ENCODE measurements around the gene RASSF5. TPM values are rescaled to one million over a fixed set of nuclear protein-coding genes. Genes with fewer than 3 reads are reported as not detected.

The RASSF5 gene
- polyA plus RNA-seq, 1 donor (not counting 4 experiments of a cell fraction or from before 2014, with no cell fraction given) = 2.4 TPM

DNA sequence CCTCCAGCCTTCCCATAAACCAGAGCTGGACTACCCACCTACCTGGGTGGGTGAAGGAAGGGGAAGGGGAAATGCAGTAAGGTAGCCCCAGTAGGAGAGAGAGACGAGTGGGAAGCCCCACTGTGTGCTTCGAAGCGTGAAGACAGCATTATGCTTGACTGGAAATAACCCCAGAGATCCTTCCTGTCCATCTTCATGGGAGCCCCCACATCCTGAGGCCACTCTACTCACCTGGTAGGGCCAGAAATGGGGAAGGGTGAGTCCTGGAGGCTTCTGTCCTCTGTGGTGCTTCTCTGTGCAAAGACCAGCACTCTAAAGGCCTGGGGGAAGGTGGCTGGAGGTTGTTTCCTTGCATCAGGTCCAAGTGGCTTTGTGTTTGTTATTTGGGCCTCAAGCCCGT, 10.0 kb upstream of the RASSF5 start:
- Histone ChIP-seq H3K79me2 (ENCODE audit: control insufficient read depth, insufficient read depth, low read length) (no peaks in the 10 kb centered on the region), H2AFZ (ENCODE audit: control insufficient read depth, low read length) (no peak overlapping the region), H3K36me3 (ENCODE audit: control insufficient read depth in 2 of 2, extremely low read depth in 1 of 2, insufficient read depth in 2 of 2, low read length in 2 of 2) (peaks cover 5 to 12% of the 10 kb centered on the region in 2 experiments), H3K4me2 (ENCODE audit: control insufficient read depth, extremely low read depth, insufficient read depth, low read depth, low read length) (no peak overlapping the region), H3K27ac (ENCODE audit: control insufficient read depth, insufficient read depth, low read length) (no peak overlapping the region), H3K4me1 (ENCODE audit: control insufficient read depth, extremely low read depth, insufficient read depth, low read length) (peaks cover 11% of the 10 kb centered on the region), H3K27me3 (ENCODE audit: control insufficient read depth, extremely low read depth, insufficient read depth, low read length) (no peaks in the 10 kb centered on the region), H3K9me3 (ENCODE audit: control insufficient read depth, low read depth, low read length) (no peaks in the 10 kb centered on the region), H3K9me1 (ENCODE audit: control insufficient read depth, extremely low read depth, insufficient read depth, low read length) (no peaks in the 10 kb centered on the region), H4K20me1 (ENCODE audit: control insufficient read depth, extremely low read depth, insufficient read depth, low read length) (no peaks in the 10 kb centered on the region), H3K9ac (ENCODE audit: control insufficient read depth, extremely low read depth, insufficient read depth, low read length) (no peak overlapping the region), H3K4me3 (ENCODE audit: control insufficient read depth in 2 of 3, extremely low read depth in 1 of 3, insufficient read depth in 2 of 3, low read depth in 1 of 3, low read length in 3 of 3) (no peak overlapping the region)
- FAIRE-seq (no peak), DNase-seq (ENCODE audit: low read depth, low spot score) (no peak)
- dilution Hi-C loops (cut with MboI; ENCODE audit: extremely low pct_ligation_motif_present, low sequenced_read_pairs) = no loop called here
- TF ChIP-seq EZH2 (IDR thresholded peaks at IDR 0.05; ENCODE audit: low read length) = no peak
- TF ChIP-seq, protein P1, sequence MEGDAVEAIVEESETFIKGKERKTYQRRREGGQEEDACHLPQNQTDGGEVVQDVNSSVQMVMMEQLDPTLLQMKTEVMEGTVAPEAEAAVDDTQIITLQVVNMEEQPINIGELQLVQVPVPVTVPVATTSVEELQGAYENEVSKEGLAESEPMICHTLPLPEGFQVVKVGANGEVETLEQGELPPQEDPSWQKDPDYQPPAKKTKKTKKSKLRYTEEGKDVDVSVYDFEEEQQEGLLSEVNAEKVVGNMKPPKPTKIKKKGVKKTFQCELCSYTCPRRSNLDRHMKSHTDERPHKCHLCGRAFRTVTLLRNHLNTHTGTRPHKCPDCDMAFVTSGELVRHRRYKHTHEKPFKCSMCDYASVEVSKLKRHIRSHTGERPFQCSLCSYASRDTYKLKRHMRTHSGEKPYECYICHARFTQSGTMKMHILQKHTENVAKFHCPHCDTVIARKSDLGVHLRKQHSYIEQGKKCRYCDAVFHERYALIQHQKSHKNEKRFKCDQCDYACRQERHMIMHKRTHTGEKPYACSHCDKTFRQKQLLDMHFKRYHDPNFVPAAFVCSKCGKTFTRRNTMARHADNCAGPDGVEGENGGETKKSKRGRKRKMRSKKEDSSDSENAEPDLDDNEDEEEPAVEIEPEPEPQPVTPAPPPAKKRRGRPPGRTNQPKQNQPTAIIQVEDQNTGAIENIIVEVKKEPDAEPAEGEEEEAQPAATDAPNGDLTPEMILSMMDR (optimal IDR thresholded peaks at IDR 0.05 in 1 of 3, IDR thresholded peaks at IDR 0.05 in 1 of 3, conservative IDR thresholded peaks at IDR 0.05 in 1 of 3; ENCODE audit: extremely low read depth in 1 of 3, insufficient read depth in 2 of 3, low read length in 3 of 3) = no peak

DNA sequence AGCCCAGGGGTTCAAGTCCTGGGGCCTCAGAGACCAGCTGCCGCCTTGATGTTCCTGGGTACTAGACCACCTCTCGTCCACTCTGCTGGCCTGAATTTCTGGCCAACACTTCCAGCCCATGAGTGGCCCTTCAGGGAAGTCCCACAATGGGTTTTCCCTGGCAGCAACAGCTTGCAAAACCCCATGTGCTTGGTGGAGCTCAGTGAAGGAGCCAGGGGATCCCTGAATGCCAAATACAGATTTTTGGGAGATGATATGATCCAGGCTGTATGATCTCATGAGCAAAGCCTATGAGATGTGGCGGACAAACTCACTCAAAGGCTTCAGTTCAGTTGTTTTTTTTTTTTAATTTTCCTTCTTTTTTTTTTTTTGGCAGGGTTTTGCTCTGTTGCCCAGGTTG, 9.6 kb upstream of the RASSF5 start:
- H3K4me1 ChIP-seq (ENCODE audit: control insufficient read depth, extremely low read depth, insufficient read depth, low read length) = peaks cover 11% of the 10 kb centered on the region
- dilution Hi-C loops (cut with MboI; ENCODE audit: extremely low pct_ligation_motif_present, low sequenced_read_pairs) = no loop called here
- no peak overlapping the region for H3K4me2 ChIP-seq (ENCODE audit: control insufficient read depth, extremely low read depth, insufficient read depth, low read depth, low read length)
- no peaks in the 10 kb centered on the region for H3K9me3 ChIP-seq (ENCODE audit: control insufficient read depth, low read depth, low read length)
- TF ChIP-seq, protein P1 (optimal IDR thresholded peaks at IDR 0.05 in 1 of 3, IDR thresholded peaks at IDR 0.05 in 1 of 3, conservative IDR thresholded peaks at IDR 0.05 in 1 of 3; ENCODE audit: extremely low read depth in 1 of 3, insufficient read depth in 2 of 3, low read length in 3 of 3) = no peak
- no peak for TF ChIP-seq EZH2 (IDR thresholded peaks at IDR 0.05; ENCODE audit: low read length)
- H3K79me2 ChIP-seq (ENCODE audit: control insufficient read depth, insufficient read depth, low read length) = no peaks in the 10 kb centered on the region
- no peak overlapping the region for H2AFZ ChIP-seq (ENCODE audit: control insufficient read depth, low read length)
- H3K27ac ChIP-seq (ENCODE audit: control insufficient read depth, insufficient read depth, low read length) = no peak overlapping the region
- no peaks in the 10 kb centered on the region for H3K27me3 ChIP-seq (ENCODE audit: control insufficient read depth, extremely low read depth, insufficient read depth, low read length)
- FAIRE-seq = no peak
- no peak for DNase-seq (ENCODE audit: low read depth, low spot score)
- peaks cover 5 to 12% of the 10 kb centered on the region in 2 experiments for H3K36me3 ChIP-seq (ENCODE audit: control insufficient read depth in 2 of 2, extremely low read depth in 1 of 2, insufficient read depth in 2 of 2, low read length in 2 of 2)
- H3K9ac ChIP-seq (ENCODE audit: control insufficient read depth, extremely low read depth, insufficient read depth, low read length) = no peak overlapping the region
- H4K20me1 ChIP-seq (ENCODE audit: control insufficient read depth, extremely low read depth, insufficient read depth, low read length) = no peaks in the 10 kb centered on the region
- no peak overlapping the region for H3K4me3 ChIP-seq (ENCODE audit: control insufficient read depth in 2 of 3, extremely low read depth in 1 of 3, insufficient read depth in 2 of 3, low read depth in 1 of 3, low read length in 3 of 3)
- H3K9me1 ChIP-seq (ENCODE audit: control insufficient read depth, extremely low read depth, insufficient read depth, low read length) = no peaks in the 10 kb centered on the region

All from keratinocyte (primary cell).